Measurements from ENCODE around the gene KRTAP5-6. TPM values are rescaled to one million over a fixed set of nuclear protein-coding genes. Genes with fewer than 3 reads are reported as not detected.
A peak's percentile ranks its signal among the peaks of the same experiment; 100 is the strongest.

Gene KRTAP5-6
- total RNA-seq, 1 donor from 2014 or later = not detected

DNA sequence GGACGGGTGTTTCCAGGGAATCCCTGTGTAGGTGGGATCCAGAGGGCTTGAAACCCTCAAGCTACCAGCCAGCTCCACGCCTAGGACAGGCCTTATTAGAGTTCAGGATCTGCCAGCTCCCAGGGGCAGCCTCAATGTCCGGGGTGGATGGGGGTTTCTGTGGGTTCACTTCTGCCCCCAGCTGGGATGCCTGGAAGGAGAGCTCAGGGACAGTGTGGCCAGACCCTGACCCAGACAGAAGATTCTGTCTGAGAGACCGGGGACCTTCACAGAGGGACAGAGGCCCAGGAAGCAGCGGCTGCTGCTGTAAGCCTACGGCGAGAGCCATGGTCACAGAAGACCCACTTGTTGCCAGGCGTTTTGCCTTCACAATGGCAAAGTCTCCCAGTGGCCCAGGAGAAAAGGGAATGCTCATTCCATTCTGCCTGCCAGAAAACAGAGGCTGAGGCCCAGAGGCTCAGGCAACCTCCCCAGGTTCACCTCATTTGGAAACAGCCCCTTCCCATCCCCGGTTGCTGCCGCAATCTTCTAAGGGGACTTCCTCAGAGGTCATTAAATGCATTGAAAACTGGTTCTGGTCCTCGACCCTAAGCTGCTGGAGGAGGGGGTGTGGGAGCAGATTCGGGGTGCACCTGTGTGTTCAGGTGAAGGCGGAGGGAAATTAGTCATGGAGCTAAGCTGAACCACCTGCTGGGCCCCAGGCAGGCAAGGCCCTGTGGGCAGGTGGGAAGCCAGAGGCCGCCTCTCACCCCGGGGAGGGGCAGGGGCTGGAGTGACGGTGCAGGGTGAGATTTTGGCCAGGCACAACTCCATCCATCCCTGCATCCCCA lies 4.9 kb upstream of the KRTAP5-6 start:
- H3K27me3 Mint-ChIP-seq (ENCODE audit: low read depth) = peaks cover 25% of the 10 kb centered on the region
- H3K9me3 Mint-ChIP-seq (ENCODE audit: low read depth) = no peaks in the 10 kb centered on the region
- no peaks in the 10 kb centered on the region for H3K36me3 Mint-ChIP-seq (ENCODE audit: low read depth)
- peaks cover 8% of the 10 kb centered on the region for H3K4me1 Mint-ChIP-seq (ENCODE audit: low read depth)
- TF ChIP-seq CTCF (IDR thresholded peaks at IDR 0.05) = no peak
- no peak overlapping the region for H3K27ac Mint-ChIP-seq (ENCODE audit: unreplicated experiment)
- H3K4me3 Mint-ChIP-seq (ENCODE audit: unreplicated experiment) = no peak overlapping the region
- DNase-seq (ENCODE audit: low spot score) = no peak

- no peaks in the 10 kb centered on the region for H3K36me3 Mint-ChIP-seq (ENCODE audit: low read depth)
- DNase-seq (ENCODE audit: low spot score) = no peak
- peaks cover 25% of the 10 kb centered on the region for H3K27me3 Mint-ChIP-seq (ENCODE audit: low read depth)
- H3K27ac Mint-ChIP-seq (ENCODE audit: unreplicated experiment) = no peak overlapping the region
- H3K4me1 Mint-ChIP-seq (ENCODE audit: low read depth) = peaks cover 8% of the 10 kb centered on the region
- no peak for TF ChIP-seq CTCF (IDR thresholded peaks at IDR 0.05)
- H3K9me3 Mint-ChIP-seq (ENCODE audit: low read depth) = no peaks in the 10 kb centered on the region
- H3K4me3 Mint-ChIP-seq (ENCODE audit: unreplicated experiment) = no peak overlapping the region
Observed at GRCh38 chr11:1692708-1693326, 4.2 kb upstream of the KRTAP5-6 start.

DNA sequence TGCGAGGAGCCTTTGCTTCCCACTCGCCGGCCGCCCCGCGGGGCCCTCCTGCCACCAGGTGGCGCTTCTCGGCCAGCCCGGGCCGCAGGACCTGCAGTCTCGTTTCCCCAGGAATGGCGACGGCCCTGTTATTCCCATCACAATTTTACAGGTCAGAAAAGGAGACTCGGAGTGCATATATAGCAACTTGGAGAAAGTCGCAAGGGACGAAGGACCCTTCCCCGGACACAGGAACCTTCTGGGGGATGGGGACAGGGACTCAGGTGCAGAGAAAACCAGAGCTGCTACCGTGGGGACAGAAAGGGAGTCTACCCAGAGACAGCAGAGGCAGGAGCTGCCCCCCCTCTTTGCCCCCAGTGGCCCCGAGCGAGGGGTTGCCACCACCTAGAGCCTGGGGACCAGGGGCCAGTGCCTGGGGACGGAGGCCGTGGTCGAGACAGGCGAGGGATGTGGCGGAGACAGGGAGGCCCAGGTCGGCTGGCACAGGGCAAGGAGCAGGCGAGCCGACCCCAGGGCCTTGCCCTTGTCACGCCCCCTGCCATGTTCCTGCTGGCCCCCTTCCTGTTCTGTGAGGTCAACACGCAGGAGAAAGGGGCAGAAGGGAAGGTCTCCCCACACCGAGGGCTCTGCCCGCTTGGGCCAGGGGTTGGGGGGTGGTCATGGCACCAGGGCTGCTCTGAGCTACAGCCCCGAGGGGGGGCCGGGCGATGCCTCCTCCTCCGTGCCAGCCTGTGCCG lies 3.5 kb upstream of the KRTAP5-6 start:
- TF ChIP-seq CTCF (IDR thresholded peaks at IDR 0.05) = peak; percentile 84
- Mint-ChIP-seq H3K4me1 (ENCODE audit: low read depth) (peaks cover 8% of the 10 kb centered on the region), H3K27ac (ENCODE audit: unreplicated experiment) (peak overlapping the region; percentile 22), H3K27me3 (ENCODE audit: low read depth) (peaks cover 22% of the 10 kb centered on the region), H3K9me3 (ENCODE audit: low read depth) (peaks cover 2% of the 10 kb centered on the region), H3K36me3 (ENCODE audit: low read depth) (no peaks in the 10 kb centered on the region), H3K4me3 (ENCODE audit: unreplicated experiment) (peak overlapping the region; percentile 57)
- DNase-seq (ENCODE audit: low spot score) = no peak

- Mint-ChIP-seq H3K4me1 (ENCODE audit: low read depth) (peaks cover 8% of the 10 kb centered on the region), H3K9me3 (ENCODE audit: low read depth) (peaks cover 2% of the 10 kb centered on the region), H3K4me3 (ENCODE audit: unreplicated experiment) (no peak overlapping the region), H3K27me3 (ENCODE audit: low read depth) (peaks cover 17% of the 10 kb centered on the region), H3K36me3 (ENCODE audit: low read depth) (no peaks in the 10 kb centered on the region), H3K27ac (ENCODE audit: unreplicated experiment) (no peak overlapping the region)
- DNase-seq (ENCODE audit: low spot score) = no peak
- peak; percentile 89 for TF ChIP-seq CTCF (IDR thresholded peaks at IDR 0.05)
Observed at GRCh38 chr11:1694064-1694845, 2.7 kb upstream of the KRTAP5-6 start.

Data from chondrocyte (in vitro differentiated cells).